H1 (cell line): ENCODE data around the gene JOSD2.

Experiments
- CHD1 ChIP-seq: IDR thresholded peaks from 2 replicates; pipeline ENCODE4 v1.6.1; 2012; ENCODE audit warnings: low read depth, low read length, improper control_type of control experiment
- GABPA ChIP-seq: IDR thresholded peaks from 2 replicates; pipeline ENCODE4 v1.6.1; 2011; ENCODE audit warnings: mild to moderate bottlenecking, low read length, moderate library complexity, borderline replicate concordance; ENCODE audit not compliant: insufficient read depth
- JUN ChIP-seq: IDR thresholded peaks from 2 replicates; pipeline ENCODE4 v1.6.1; 2011; ENCODE audit warnings: low read depth, mild to moderate bottlenecking, improper control_type of control experiment, low read length
- KDM1A ChIP-seq: fragments of 200-600, 300-600 bp; sonication (generic); IDR thresholded peaks from 2 replicates; pipeline ENCODE4 v1.7.1; 2016; ENCODE audit warnings: mild to moderate bottlenecking, low read length, borderline replicate concordance
- MAFK ChIP-seq: IDR thresholded peaks from 2 replicates; pipeline ENCODE4 v1.6.1; 2012; ENCODE audit warnings: low read depth, mild to moderate bottlenecking, improper control_type of control experiment, low read length
- POLR2A ChIP-seq, 2 experiments: IDR thresholded peaks; 1 replicate in 1 of 2; 2 replicates in 1 of 2; pipeline ENCODE4 v1.6.1; 2011; ENCODE audit warnings: low read depth in 2 of 2, low read length in 2 of 2, mild to moderate bottlenecking in 2 of 2; ENCODE audit errors: control extremely low read depth in 1 of 2
- RAD21 ChIP-seq, 2 experiments: IDR thresholded peaks in 1 of 2; conservative IDR thresholded peaks in 1 of 2; 2 replicates each; pipeline ENCODE4 v1.6.1; 2011; ENCODE audit warnings: low read depth in 2 of 2, low read length in 2 of 2, improper control_type of control experiment in 1 of 2, inconsistent platforms in 1 of 2, mild to moderate bottlenecking in 1 of 2, moderate library complexity in 1 of 2
- RFX5 ChIP-seq: IDR thresholded peaks from 2 replicates; pipeline ENCODE4 v1.6.1; 2011; ENCODE audit warnings: low read depth, low read length, improper control_type of control experiment, borderline replicate concordance
- TF ChIP-seq, protein P1 (sequence below), 3 experiments: IDR thresholded peaks; 1 replicate in 2 of 3; 2 replicates in 1 of 3; pipeline versions ENCODE4 v1.5.1 to v1.6.1; 2011; ENCODE audit warnings: low read length in 3 of 3, mild to moderate bottlenecking in 3 of 3, inconsistent platforms in 2 of 3, low read depth in 1 of 3, moderate library complexity in 1 of 3; ENCODE audit not compliant: insufficient read depth in 1 of 3; ENCODE audit errors: control extremely low read depth in 1 of 3
- TF ChIP-seq, protein P2 (sequence below): fragments of 300-600 bp; sonication (generic); IDR thresholded peaks from 2 replicates; pipeline ENCODE4 v1.7.1; 2012; ENCODE audit warnings: low read length, moderate library complexity, mild to moderate bottlenecking, inconsistent platforms; ENCODE audit not compliant: insufficient replicate concordance

DNA sequence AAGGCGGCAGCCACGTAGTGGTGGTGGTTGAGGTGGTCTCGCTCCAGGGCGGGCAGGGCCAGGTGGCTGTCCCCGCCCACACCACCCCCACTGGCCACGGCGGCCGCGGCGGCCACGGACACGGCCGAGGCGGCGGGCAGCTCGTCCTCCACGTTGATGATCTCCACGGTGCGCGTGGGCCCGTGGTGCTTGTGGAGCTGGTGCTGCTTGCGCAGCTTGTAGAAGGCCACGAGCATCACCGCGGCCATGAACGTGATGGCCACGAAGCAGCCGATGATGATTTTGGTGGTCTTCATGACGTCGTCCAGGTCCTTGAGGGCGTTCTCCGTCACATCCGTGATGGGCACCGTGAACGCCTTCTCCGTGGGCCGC is 6.7 kb upstream of the JOSD2 start:
- no peak for TF ChIP-seq JUN
- no peak for TF ChIP-seq RAD21 (IDR thresholded peaks at IDR 0.05 in 1 of 2, conservative IDR thresholded peaks at IDR 0.05 in 1 of 2; ENCODE audit: low read depth in 2 of 2, low read length in 2 of 2)
- TF ChIP-seq POLR2A (IDR thresholded peaks at IDR 0.05; ENCODE audit: control extremely low read depth in 1 of 2, low read depth in 2 of 2, low read length in 2 of 2), result no peak
- TF ChIP-seq GABPA, result no peak
- no peak for TF ChIP-seq MAFK
- TF ChIP-seq KDM1A, result no peak
- TF ChIP-seq, protein P1, sequence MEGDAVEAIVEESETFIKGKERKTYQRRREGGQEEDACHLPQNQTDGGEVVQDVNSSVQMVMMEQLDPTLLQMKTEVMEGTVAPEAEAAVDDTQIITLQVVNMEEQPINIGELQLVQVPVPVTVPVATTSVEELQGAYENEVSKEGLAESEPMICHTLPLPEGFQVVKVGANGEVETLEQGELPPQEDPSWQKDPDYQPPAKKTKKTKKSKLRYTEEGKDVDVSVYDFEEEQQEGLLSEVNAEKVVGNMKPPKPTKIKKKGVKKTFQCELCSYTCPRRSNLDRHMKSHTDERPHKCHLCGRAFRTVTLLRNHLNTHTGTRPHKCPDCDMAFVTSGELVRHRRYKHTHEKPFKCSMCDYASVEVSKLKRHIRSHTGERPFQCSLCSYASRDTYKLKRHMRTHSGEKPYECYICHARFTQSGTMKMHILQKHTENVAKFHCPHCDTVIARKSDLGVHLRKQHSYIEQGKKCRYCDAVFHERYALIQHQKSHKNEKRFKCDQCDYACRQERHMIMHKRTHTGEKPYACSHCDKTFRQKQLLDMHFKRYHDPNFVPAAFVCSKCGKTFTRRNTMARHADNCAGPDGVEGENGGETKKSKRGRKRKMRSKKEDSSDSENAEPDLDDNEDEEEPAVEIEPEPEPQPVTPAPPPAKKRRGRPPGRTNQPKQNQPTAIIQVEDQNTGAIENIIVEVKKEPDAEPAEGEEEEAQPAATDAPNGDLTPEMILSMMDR (IDR thresholded peaks at IDR 0.05; ENCODE audit: control extremely low read depth in 1 of 3, insufficient read depth in 1 of 3, low read depth in 1 of 3, low read length in 3 of 3), result no peak
- TF ChIP-seq, protein P2, sequence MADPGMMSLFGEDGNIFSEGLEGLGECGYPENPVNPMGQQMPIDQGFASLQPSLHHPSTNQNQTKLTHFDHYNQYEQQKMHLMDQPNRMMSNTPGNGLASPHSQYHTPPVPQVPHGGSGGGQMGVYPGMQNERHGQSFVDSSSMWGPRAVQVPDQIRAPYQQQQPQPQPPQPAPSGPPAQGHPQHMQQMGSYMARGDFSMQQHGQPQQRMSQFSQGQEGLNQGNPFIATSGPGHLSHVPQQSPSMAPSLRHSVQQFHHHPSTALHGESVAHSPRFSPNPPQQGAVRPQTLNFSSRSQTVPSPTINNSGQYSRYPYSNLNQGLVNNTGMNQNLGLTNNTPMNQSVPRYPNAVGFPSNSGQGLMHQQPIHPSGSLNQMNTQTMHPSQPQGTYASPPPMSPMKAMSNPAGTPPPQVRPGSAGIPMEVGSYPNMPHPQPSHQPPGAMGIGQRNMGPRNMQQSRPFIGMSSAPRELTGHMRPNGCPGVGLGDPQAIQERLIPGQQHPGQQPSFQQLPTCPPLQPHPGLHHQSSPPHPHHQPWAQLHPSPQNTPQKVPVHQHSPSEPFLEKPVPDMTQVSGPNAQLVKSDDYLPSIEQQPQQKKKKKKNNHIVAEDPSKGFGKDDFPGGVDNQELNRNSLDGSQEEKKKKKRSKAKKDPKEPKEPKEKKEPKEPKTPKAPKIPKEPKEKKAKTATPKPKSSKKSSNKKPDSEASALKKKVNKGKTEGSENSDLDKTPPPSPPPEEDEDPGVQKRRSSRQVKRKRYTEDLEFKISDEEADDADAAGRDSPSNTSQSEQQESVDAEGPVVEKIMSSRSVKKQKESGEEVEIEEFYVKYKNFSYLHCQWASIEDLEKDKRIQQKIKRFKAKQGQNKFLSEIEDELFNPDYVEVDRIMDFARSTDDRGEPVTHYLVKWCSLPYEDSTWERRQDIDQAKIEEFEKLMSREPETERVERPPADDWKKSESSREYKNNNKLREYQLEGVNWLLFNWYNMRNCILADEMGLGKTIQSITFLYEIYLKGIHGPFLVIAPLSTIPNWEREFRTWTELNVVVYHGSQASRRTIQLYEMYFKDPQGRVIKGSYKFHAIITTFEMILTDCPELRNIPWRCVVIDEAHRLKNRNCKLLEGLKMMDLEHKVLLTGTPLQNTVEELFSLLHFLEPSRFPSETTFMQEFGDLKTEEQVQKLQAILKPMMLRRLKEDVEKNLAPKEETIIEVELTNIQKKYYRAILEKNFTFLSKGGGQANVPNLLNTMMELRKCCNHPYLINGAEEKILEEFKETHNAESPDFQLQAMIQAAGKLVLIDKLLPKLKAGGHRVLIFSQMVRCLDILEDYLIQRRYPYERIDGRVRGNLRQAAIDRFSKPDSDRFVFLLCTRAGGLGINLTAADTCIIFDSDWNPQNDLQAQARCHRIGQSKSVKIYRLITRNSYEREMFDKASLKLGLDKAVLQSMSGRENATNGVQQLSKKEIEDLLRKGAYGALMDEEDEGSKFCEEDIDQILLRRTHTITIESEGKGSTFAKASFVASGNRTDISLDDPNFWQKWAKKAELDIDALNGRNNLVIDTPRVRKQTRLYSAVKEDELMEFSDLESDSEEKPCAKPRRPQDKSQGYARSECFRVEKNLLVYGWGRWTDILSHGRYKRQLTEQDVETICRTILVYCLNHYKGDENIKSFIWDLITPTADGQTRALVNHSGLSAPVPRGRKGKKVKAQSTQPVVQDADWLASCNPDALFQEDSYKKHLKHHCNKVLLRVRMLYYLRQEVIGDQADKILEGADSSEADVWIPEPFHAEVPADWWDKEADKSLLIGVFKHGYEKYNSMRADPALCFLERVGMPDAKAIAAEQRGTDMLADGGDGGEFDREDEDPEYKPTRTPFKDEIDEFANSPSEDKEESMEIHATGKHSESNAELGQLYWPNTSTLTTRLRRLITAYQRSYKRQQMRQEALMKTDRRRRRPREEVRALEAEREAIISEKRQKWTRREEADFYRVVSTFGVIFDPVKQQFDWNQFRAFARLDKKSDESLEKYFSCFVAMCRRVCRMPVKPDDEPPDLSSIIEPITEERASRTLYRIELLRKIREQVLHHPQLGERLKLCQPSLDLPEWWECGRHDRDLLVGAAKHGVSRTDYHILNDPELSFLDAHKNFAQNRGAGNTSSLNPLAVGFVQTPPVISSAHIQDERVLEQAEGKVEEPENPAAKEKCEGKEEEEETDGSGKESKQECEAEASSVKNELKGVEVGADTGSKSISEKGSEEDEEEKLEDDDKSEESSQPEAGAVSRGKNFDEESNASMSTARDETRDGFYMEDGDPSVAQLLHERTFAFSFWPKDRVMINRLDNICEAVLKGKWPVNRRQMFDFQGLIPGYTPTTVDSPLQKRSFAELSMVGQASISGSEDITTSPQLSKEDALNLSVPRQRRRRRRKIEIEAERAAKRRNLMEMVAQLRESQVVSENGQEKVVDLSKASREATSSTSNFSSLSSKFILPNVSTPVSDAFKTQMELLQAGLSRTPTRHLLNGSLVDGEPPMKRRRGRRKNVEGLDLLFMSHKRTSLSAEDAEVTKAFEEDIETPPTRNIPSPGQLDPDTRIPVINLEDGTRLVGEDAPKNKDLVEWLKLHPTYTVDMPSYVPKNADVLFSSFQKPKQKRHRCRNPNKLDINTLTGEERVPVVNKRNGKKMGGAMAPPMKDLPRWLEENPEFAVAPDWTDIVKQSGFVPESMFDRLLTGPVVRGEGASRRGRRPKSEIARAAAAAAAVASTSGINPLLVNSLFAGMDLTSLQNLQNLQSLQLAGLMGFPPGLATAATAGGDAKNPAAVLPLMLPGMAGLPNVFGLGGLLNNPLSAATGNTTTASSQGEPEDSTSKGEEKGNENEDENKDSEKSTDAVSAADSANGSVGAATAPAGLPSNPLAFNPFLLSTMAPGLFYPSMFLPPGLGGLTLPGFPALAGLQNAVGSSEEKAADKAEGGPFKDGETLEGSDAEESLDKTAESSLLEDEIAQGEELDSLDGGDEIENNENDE, result no peak
- TF ChIP-seq CHD1, result no peak
- no peak for TF ChIP-seq RFX5
